Hepatocyte (in vitro differentiated cells): ENCODE data around the gene MGLL. TPM values are rescaled to one million over a fixed set of nuclear protein-coding genes. Genes with fewer than 3 reads are reported as not detected.

ENCODE experiments used
- DNase-seq: peaks from one replicate; pipeline ENCODE4 v3.0.0-alpha.2; 2016; ENCODE audit warnings: low spot score
- H2AFZ ChIP-seq: fragments of 200-600 bp; sonication (generic); 2 replicates; pipeline ENCODE4 v1.6.0; 2016; ENCODE audit warnings: antibody characterized with exemption, mild to moderate bottlenecking
- H3K27ac ChIP-seq: fragments of 200-600 bp; sonication (generic); 2 replicates; pipeline ENCODE4 v1.5.1; 2016; ENCODE audit warnings: mild to moderate bottlenecking
- H3K27me3 ChIP-seq: fragments of 200-600 bp; sonication (generic); 2 replicates; pipeline ENCODE4 v1.6.1; 2016
- H3K36me3 ChIP-seq: fragments of 200-600 bp; sonication (generic); replicated peaks from 2 replicates; pipeline ENCODE4 v1.5.1; 2016; ENCODE audit warnings: low read depth; ENCODE audit not compliant: insufficient read depth
- H3K4me1 ChIP-seq: fragments of 200-600 bp; sonication (generic); 2 replicates; pipeline ENCODE4 v1.5.1; 2016; ENCODE audit warnings: mild to moderate bottlenecking, moderate library complexity; ENCODE audit not compliant: insufficient read depth
- H3K4me2 ChIP-seq: fragments of 200-600 bp; sonication (generic); 2 replicates; pipeline ENCODE4 v1.6.0; 2016
- H3K4me3 ChIP-seq: fragments of 200-600 bp; sonication (generic); 2 replicates; pipeline ENCODE4 v1.5.1; 2016; ENCODE audit warnings: mild to moderate bottlenecking
- H3K79me2 ChIP-seq: fragments of 200-600 bp; sonication (generic); 2 replicates; pipeline ENCODE4 v1.6.0; 2017; ENCODE audit warnings: mild to moderate bottlenecking
- H3K9me2 ChIP-seq: fragments of 200-600 bp; sonication (generic); replicated peaks from 2 replicates; pipeline ENCODE4 v1.6.0; 2017; ENCODE audit warnings: mild to moderate bottlenecking; ENCODE audit not compliant: insufficient read depth
- H3K9me3 ChIP-seq: fragments of 200-600 bp; sonication (generic); 2 replicates; pipeline ENCODE4 v1.5.1; 2016; ENCODE audit warnings: low read depth, mild to moderate bottlenecking
- H4K20me1 ChIP-seq: fragments of 200-600 bp; sonication (generic); 2 replicates; pipeline ENCODE4 v1.6.0; 2016; ENCODE audit warnings: mild to moderate bottlenecking; ENCODE audit not compliant: insufficient read depth, poor library complexity, severe bottlenecking
- CTCF ChIP-seq: fragments of 200-600 bp; sonication (generic); IDR thresholded peaks from 2 replicates; pipeline ENCODE4 v1.5.1; 2016; ENCODE audit warnings: antibody characterized with exemption, mild to moderate bottlenecking; ENCODE audit not compliant: poor library complexity
- EZH2 ChIP-seq: fragments of 200-600 bp; sonication (generic); IDR thresholded peaks from 2 replicates; pipeline ENCODE4 v1.6.1; 2016; ENCODE audit warnings: antibody characterized with exemption, mild to moderate bottlenecking, borderline replicate concordance
- EZH2phosphoT487 ChIP-seq: fragments of 200-600 bp; sonication (generic); IDR thresholded peaks from one replicate; pipeline ENCODE4 v1.6.1; 2018; ENCODE audit warnings: antibody characterized with exemption, mild to moderate bottlenecking, low read depth, moderate library complexity; ENCODE audit not compliant: unreplicated experiment, severe bottlenecking
- WGBS: methylation state at CpG from one replicate; pipeline ENCODE4 v1.1.6; 2016; ENCODE audit warnings: low lambda C conversion rate; ENCODE audit errors: missing lambda C conversion rate; 5-methylcytosine and 5-hydroxymethylcytosine counted together
- polyA plus RNA-seq: library from polyadenylated mRNA; unstranded; fragments of >200 nt; fragmentation: Nextera tagmentation; extraction: Ambion mirVana; gene quantifications from 2 replicates; pipeline ENCODE4 v1.2.1, GENCODE V29; 2016
- total RNA-seq: library from RNA; depleted of rRNA; stranded (reverse); fragments of >200 nt; gene quantifications from 2 replicates; pipeline ENCODE4 v1.2.3, GENCODE V29; 2014

The MGLL gene
- total and polyA plus RNA-seq, 2 experiments from 2014 or later, result 7.3 to 21.4 TPM

GRCh38 chr3:127673191-127674100 is 148.9 kb downstream of the MGLL start:
- Histone ChIP-seq H3K36me3 (no peaks in the 10 kb centered on the region), H3K4me3 (peak overlapping the region; percentile 99), H4K20me1 (no peaks in the 10 kb centered on the region), H3K9me2 (no peaks in the 10 kb centered on the region), H3K27me3 (no peaks in the 10 kb centered on the region), H3K4me1 (peaks cover 5% of the 10 kb centered on the region), H2AFZ (peak overlapping the region; percentile 96), H3K27ac (peak overlapping the region; percentile 51), H3K4me2 (peak overlapping the region; percentile 100), H3K79me2 (no peaks in the 10 kb centered on the region), H3K9me3 (no peaks in the 10 kb centered on the region)
- peak; percentile 65 for DNase-seq
- WGBS, result 18% methylated on average over 40 of the region's 51 CpGs
- TF ChIP-seq EZH2phosphoT487 (no peak), CTCF (no peak), EZH2 (no peak)

- TF ChIP-seq EZH2phosphoT487 (no peak), EZH2 (no peak), CTCF (no peak)
- Histone ChIP-seq H3K79me2 (no peaks in the 10 kb centered on the region), H3K4me1 (peaks cover 5% of the 10 kb centered on the region), H3K27ac (peak within 1 kb of the TSS; percentile 84), H3K27me3 (no peaks in the 10 kb centered on the region), H3K4me2 (peak within 1 kb of the TSS; percentile 100), H2AFZ (peak within 1 kb of the TSS; percentile 96), H3K9me3 (no peaks in the 10 kb centered on the region), H3K9me2 (no peaks in the 10 kb centered on the region), H3K4me3 (peak within 1 kb of the TSS; percentile 99), H4K20me1 (no peaks in the 10 kb centered on the region), H3K36me3 (no peaks in the 10 kb centered on the region)
- 2% methylated on average over 10 of the region's 102 CpGs for WGBS
- DNase-seq, result peak; percentile 94
Measured at GRCh38 chr3:127672429-127673190, 149.7 kb downstream of the MGLL start, which contains the start of gene ABTB1. Gene ABTB1 (plus strand): TSS chr3:127672952. CDS start chr3:127673026, 74 bp downstream.

GRCh38 chr3:127671523-127672428 is 150.5 kb downstream of the MGLL start:
- H3K9me3 ChIP-seq, result no peaks in the 10 kb centered on the region
- H3K79me2 ChIP-seq, result no peaks in the 10 kb centered on the region
- no peak for DNase-seq
- TF ChIP-seq EZH2 (no peak), CTCF (no peak), EZH2phosphoT487 (no peak)
- H3K27me3 ChIP-seq, result no peaks in the 10 kb centered on the region
- peak overlapping the region; percentile 96 for H2AFZ ChIP-seq
- H3K9me2 ChIP-seq, result no peaks in the 10 kb centered on the region
- H4K20me1 ChIP-seq, result no peaks in the 10 kb centered on the region
- peak overlapping the region; percentile 97 for H3K4me3 ChIP-seq
- H3K4me1 ChIP-seq, result peaks cover 5% of the 10 kb centered on the region
- peak overlapping the region; percentile 84 for H3K27ac ChIP-seq
- H3K36me3 ChIP-seq, result no peaks in the 10 kb centered on the region
- WGBS, result 40% methylated on average over 41 of the region's 44 CpGs
- peak overlapping the region; percentile 100 for H3K4me2 ChIP-seq
